ENCODE data around the gene NHSL2. TPM values are rescaled to one million over a fixed set of nuclear protein-coding genes. Genes with fewer than 3 reads are reported as not detected.

The NHSL2 gene
- total RNA-seq, 4 donors from 2014 or later, result 10.4 to 31.4 (median 17.7) TPM

GRCh38 chrX:72001906-72002305 lies 91.3 kb downstream of the NHSL2 start:
- no peak for TF ChIP-seq POLR2A (IDR thresholded peaks at IDR 0.05; ENCODE audit: low read depth)
- DNase-seq (ENCODE audit: extremely low spot score), result no peak
- Histone ChIP-seq H3K27ac (replicated peaks in 1 of 4) (no peak overlapping the region), H3K4me1 (peaks cover 11 to 25% (median 19%) of the 10 kb centered on the region in 4 donors), H3K27me3 (peaks cover 0 to 3% (median 0%) of the 10 kb centered on the region in 4 donors), H3K36me3 (no peaks in the 10 kb centered on the region), H3K4me3 (no peak overlapping the region), H3K9me3 (no peaks in the 10 kb centered on the region)
- intact Hi-C loops (cut with DNase I), result no loop called here
- 87% methylated on average over 2 of the region's 2 CpGs for WGBS

DNA sequence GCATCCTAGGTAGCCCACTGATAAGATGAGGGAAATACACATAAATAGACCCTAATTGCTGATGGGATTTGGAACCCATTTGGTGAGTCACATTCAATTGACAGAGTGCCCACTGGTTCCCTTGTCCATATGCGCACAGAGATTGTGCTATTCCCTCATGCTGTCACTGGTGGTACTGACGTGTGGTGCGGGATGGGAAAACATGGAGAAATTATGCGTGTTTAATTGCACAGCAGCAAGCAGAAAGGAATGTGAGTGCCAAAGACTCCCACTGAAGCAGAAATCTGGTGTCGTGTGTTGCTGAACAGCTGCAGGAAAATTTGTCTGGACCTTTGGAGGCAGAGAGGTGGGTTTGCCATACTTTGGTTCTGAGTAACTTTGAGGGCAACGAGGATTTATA lies 92.2 kb downstream of the NHSL2 start:
- intact Hi-C loops (cut with DNase I), result no loop called here
- WGBS, result 80% methylated on average over 6 of the region's 6 CpGs
- peaks cover 11 to 21% (median 16%) of the 10 kb centered on the region in 4 donors for H3K4me1 ChIP-seq
- H3K27ac ChIP-seq (replicated peaks in 1 of 4), result peak overlapping the region in 1 of 4 donors; percentile 14
- no peaks in the 10 kb centered on the region for H3K9me3 ChIP-seq
- no peak for TF ChIP-seq EP300 (IDR thresholded peaks at IDR 0.05)
- peaks cover 0 to 3% (median 0%) of the 10 kb centered on the region in 4 donors for H3K27me3 ChIP-seq
- DNase-seq (ENCODE audit: extremely low spot score), result no peak
- H3K36me3 ChIP-seq, result no peaks in the 10 kb centered on the region
- no peak overlapping the region for H3K4me3 ChIP-seq

DNA sequence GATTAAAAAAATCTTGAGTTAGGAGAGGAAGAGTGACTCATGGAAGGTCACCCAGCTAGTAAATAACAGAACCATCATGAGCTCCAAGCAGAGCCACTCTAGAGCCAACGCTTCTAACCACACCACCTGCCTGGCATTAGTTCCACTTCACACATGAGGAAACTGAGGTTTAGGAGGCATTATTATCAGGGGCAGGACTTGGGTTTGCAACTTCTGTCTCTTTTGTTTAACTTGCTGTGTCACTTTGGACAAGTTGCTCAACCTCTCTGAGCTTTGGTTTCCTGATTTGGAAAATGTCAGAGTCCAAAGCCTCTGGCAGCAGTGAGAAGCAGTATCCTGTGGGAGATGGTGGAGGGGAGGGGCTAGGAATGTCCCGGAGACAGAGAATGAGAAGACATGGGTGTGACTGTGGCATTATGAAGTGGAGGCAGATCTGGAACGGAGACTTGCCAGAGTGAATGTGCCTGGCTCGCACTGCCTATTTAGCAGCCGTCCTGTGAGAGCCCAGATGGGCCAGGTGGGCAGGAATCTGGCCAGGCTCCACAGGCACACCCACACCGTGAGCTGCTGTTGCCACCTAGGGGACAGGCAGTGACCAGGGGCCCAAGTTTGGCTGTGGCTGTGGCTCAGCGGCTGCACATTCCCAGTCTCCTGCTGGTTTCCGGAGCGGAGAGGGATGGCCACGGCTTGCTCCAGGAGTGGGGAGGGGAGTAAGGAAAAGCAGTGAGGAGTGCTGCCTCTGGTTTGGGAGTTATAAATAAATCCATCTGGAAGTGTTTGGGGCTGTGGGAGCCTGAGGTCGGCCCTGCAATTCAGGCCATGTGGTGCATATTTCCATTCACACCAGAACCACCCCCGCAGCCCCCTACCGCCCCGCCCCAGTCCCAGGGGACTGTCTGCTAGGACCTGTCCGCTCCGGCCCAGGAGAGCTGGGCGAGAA lies 93.4 kb downstream of the NHSL2 start:
- intact Hi-C loops (cut with DNase I), result no loop called here
- DNase-seq (ENCODE audit: extremely low spot score), result no peak
- peaks cover 11 to 21% (median 16%) of the 10 kb centered on the region in 4 donors for H3K4me1 ChIP-seq
- peaks cover 0 to 3% (median 0%) of the 10 kb centered on the region in 4 donors for H3K27me3 ChIP-seq
- no peaks in the 10 kb centered on the region for H3K9me3 ChIP-seq
- H3K36me3 ChIP-seq, result no peaks in the 10 kb centered on the region
- WGBS, result 27% methylated on average over 14 of the region's 17 CpGs
- peak overlapping the region; percentile 35 to 62 (median 55) for H3K27ac ChIP-seq (replicated peaks in 1 of 4)
- peak overlapping the region in 1 of 4 donors; percentile 24 for H3K4me3 ChIP-seq
- TF ChIP-seq EP300 (IDR thresholded peaks at IDR 0.05) (no peak), POLR2A (IDR thresholded peaks at IDR 0.05; ENCODE audit: low read depth) (no peak)
- TF ChIP-seq, protein P1, sequence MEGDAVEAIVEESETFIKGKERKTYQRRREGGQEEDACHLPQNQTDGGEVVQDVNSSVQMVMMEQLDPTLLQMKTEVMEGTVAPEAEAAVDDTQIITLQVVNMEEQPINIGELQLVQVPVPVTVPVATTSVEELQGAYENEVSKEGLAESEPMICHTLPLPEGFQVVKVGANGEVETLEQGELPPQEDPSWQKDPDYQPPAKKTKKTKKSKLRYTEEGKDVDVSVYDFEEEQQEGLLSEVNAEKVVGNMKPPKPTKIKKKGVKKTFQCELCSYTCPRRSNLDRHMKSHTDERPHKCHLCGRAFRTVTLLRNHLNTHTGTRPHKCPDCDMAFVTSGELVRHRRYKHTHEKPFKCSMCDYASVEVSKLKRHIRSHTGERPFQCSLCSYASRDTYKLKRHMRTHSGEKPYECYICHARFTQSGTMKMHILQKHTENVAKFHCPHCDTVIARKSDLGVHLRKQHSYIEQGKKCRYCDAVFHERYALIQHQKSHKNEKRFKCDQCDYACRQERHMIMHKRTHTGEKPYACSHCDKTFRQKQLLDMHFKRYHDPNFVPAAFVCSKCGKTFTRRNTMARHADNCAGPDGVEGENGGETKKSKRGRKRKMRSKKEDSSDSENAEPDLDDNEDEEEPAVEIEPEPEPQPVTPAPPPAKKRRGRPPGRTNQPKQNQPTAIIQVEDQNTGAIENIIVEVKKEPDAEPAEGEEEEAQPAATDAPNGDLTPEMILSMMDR (IDR thresholded peaks at IDR 0.05), result no peak

DNA sequence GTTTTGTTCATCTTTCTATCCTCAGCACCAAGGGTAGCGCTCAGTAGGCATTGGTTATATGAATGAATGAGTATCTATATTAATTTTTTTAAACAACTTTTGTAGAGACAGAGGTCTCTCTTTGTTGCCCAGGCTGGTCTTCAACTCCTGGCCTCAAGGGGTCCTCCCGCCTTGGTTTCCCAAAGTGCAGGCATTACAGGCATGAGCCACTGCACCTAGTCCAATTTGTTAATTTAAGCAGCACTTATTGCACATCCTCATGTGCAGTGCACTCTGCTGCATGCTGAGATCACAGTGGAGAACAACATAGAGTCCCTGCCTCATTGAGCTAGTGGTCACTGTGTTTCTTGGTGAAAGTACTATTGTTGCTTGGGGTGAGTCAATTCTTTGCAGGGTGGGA lies 94.4 kb downstream of the NHSL2 start:
- TF ChIP-seq POLR2AphosphoS5 (IDR thresholded peaks at IDR 0.05) (no peak), POLR2A (IDR thresholded peaks at IDR 0.05; ENCODE audit: low read depth) (no peak), EP300 (IDR thresholded peaks at IDR 0.05) (no peak)
- TF ChIP-seq, protein P1 (IDR thresholded peaks at IDR 0.05), result no peak
- Histone ChIP-seq H3K27me3 (peaks cover 0 to 3% (median 0%) of the 10 kb centered on the region in 4 donors), H3K4me3 (no peak overlapping the region), H3K36me3 (no peaks in the 10 kb centered on the region), H3K27ac (replicated peaks in 1 of 4) (peak overlapping the region in 1 of 4 donors; percentile 62), H3K4me1 (peaks cover 11 to 21% (median 16%) of the 10 kb centered on the region in 4 donors), H3K9me3 (no peaks in the 10 kb centered on the region)
- DNase-seq (ENCODE audit: extremely low spot score), result no peak
- 82% methylated on average over 2 of the region's 2 CpGs for whole genome bisulfite sequencing
- intact Hi-C loops (cut with DNase I), result no loop called here

DNA sequence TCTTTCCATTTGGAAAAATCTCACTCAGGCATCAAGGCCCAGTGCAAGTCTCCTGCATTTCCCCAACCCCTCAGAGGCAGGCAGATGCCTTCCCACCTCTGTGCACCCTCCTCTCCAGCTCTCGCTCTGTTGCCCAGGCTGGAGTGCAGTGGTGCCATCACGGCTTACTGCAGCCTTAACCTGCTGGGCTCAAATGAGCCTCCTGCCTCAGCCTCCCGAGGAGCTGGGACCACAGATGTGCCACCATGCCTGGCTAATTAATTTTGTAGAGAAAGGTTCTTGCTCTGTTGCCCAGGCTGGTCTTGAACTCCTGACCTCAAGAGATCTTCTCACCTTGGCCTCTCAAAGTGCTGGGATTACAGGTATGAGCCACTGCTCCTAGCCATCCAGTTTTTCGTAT lies 95.8 kb downstream of the NHSL2 start:
- Histone ChIP-seq H3K4me1 (peaks cover 11 to 21% (median 16%) of the 10 kb centered on the region in 4 donors), H3K4me3 (no peak overlapping the region), H3K27ac (replicated peaks in 1 of 4) (no peak overlapping the region), H3K27me3 (no peaks in the 10 kb centered on the region), H3K36me3 (no peaks in the 10 kb centered on the region), H3K9me3 (no peaks in the 10 kb centered on the region)
- no peak for TF ChIP-seq EP300 (IDR thresholded peaks at IDR 0.05)
- TF ChIP-seq, protein P1 (IDR thresholded peaks at IDR 0.05), result no peak
- TF ChIP-seq POLR2A (IDR thresholded peaks at IDR 0.05; ENCODE audit: low read depth), result no peak
- no peak for DNase-seq (ENCODE audit: extremely low spot score)
- intact Hi-C loops (cut with DNase I), result no loop called here
- 76% methylated on average over 4 of the region's 4 CpGs for WGBS

Measured in esophagus muscularis mucosa (tissue), 4 donors.